Glomerular visceral epithelial cell (primary cell): ENCODE data around the gene SYNPO2.

Experiments used
- DNase-seq: peaks from one replicate; pipeline ENCODE4 v3.0.0-alpha.2; 2016; ENCODE audit errors: extremely low spot score

The SYNPO2 gene

GRCh38 chr4:118930255-118930654 is 41.6 kb downstream of the SYNPO2 start:
- no peak for DNase-seq

- DNase-seq, result no peak
Observed at GRCh38 chr4:118931786-118932185, 43.1 kb downstream of the SYNPO2 start.

GRCh38 chr4:118935819-118936218 is 47.2 kb downstream of the SYNPO2 start:
- DNase-seq, result no peak

- DNase-seq, result no peak
Observed at GRCh38 chr4:118936406-118936805, 47.8 kb downstream of the SYNPO2 start.

- no peak for DNase-seq
Observed at GRCh38 chr4:118939169-118939783, 50.6 kb downstream of the SYNPO2 start.

- peak; percentile 34 for DNase-seq
Observed at GRCh38 chr4:118941149-118941548, 52.5 kb downstream of the SYNPO2 start.

GRCh38 chr4:118941799-118942198 is 53.1 kb downstream of the SYNPO2 start:
- no peak for DNase-seq

- no peak for DNase-seq
Observed at GRCh38 chr4:118942465-118942864, 53.8 kb downstream of the SYNPO2 start.

GRCh38 chr4:118947095-118947494 is 58.4 kb downstream of the SYNPO2 start:
- no peak for DNase-seq

- no peak for DNase-seq
Observed at GRCh38 chr4:118948545-118949144, 60.0 kb downstream of the SYNPO2 start.

GRCh38 chr4:118950224-118950623 is 61.6 kb downstream of the SYNPO2 start:
- DNase-seq, result no peak

GRCh38 chr4:118950929-118951570 is 62.4 kb downstream of the SYNPO2 start:
- DNase-seq, result no peak

GRCh38 chr4:118953276-118953675 is 64.6 kb downstream of the SYNPO2 start:
- DNase-seq, result no peak

- no peak for DNase-seq
Observed at GRCh38 chr4:118954246-118954645, 65.6 kb downstream of the SYNPO2 start.

- no peak for DNase-seq
Observed at GRCh38 chr4:118955515-118955914, 66.9 kb downstream of the SYNPO2 start.

- DNase-seq, result no peak
Observed at GRCh38 chr4:118957722-118958445, 69.2 kb downstream of the SYNPO2 start.

- DNase-seq, result no peak
Observed at GRCh38 chr4:118962540-118962939, 73.9 kb downstream of the SYNPO2 start.

GRCh38 chr4:118964891-118965411 is 76.3 kb downstream of the SYNPO2 start:
- no peak for DNase-seq

GRCh38 chr4:118967393-118967792 is 78.7 kb downstream of the SYNPO2 start:
- DNase-seq, result no peak

GRCh38 chr4:118968005-118968404 is 79.4 kb downstream of the SYNPO2 start:
- peak; percentile 79 for DNase-seq

- no peak for DNase-seq
Observed at GRCh38 chr4:118968813-118969212, 80.2 kb downstream of the SYNPO2 start.

GRCh38 chr4:118969359-118969758 is 80.7 kb downstream of the SYNPO2 start:
- DNase-seq, result peak; percentile 72
